Measurements from ENCODE around the gene FHIP2A. TPM values are rescaled to one million over a fixed set of nuclear protein-coding genes. Genes with fewer than 3 reads are reported as not detected.

Gene FHIP2A
- total RNA-seq, 1 experiment from 2014 or later: 32.6 TPM

- no peaks in the 10 kb centered on the region for H3K4me1 ChIP-seq (ENCODE audit: control insufficient read depth, insufficient read depth, low read length)
- POLR2A ChIA-PET: no interaction called here
- no TSS peak for BruUV-seq (replicated peaks)
- no peak overlapping the region for H3K4me3 ChIP-seq (ENCODE audit: low read depth in 2 of 2, low read length in 2 of 2)
- ATAC-seq (no peak), DNase-seq (ENCODE audit: low read depth, low spot score) (no peak)
- intact Hi-C loops (cut with micrococcal nuclease; ENCODE audit: unreplicated experiment): no loop called here
- CTCF ChIA-PET: no interaction called here
- H3K27me3 ChIP-seq (ENCODE audit: control insufficient read depth, insufficient read depth, low read length): no peaks in the 10 kb centered on the region
- no peak overlapping the region for H3K27ac ChIP-seq (ENCODE audit: low read length)
- H3K9me3 ChIP-seq (ENCODE audit: control insufficient read depth, insufficient read depth, low read depth, low read length): no peaks in the 10 kb centered on the region
- in situ Hi-C loops (cut with HindIII; ENCODE audit: low pct_unique_long_range_greater_than_20kb, low sequenced_read_pairs): no loop called here
- no peaks in the 10 kb centered on the region for H3K36me3 ChIP-seq (ENCODE audit: control insufficient read depth, insufficient read depth, low read length)
- TF ChIP-seq TCF7L2 (IDR thresholded peaks at IDR 0.05; ENCODE audit: low read depth, low read length) (no peak), REST (IDR thresholded peaks at IDR 0.05; ENCODE audit: insufficient read depth in 1 of 2, low read depth in 2 of 2, low read length in 1 of 2) (no peak), SIN3A (IDR thresholded peaks at IDR 0.05; ENCODE audit: borderline replicate concordance, insufficient read depth, low read depth, low read length) (no peak), POLR2AphosphoS5 (IDR thresholded peaks at IDR 0.05; ENCODE audit: low read depth, low read length) (no peak), CTCF (IDR thresholded peaks at IDR 0.05) (no peak)
Observed at GRCh38 chr10:114802177-114802576, 19.4 kb upstream of the FHIP2A start.

GRCh38 chr10:114806562-114807391 lies 14.8 kb upstream of the FHIP2A start:
- CTCF ChIA-PET: no interaction called here
- DNase-seq (ENCODE audit: low read depth, low spot score) (no peak), ATAC-seq (no peak)
- H3K27me3 ChIP-seq (ENCODE audit: control insufficient read depth, insufficient read depth, low read length): no peaks in the 10 kb centered on the region
- H3K36me3 ChIP-seq (ENCODE audit: control insufficient read depth, insufficient read depth, low read length): no peaks in the 10 kb centered on the region
- H3K4me3 ChIP-seq (ENCODE audit: low read depth in 2 of 2, low read length in 2 of 2): no peak overlapping the region
- in situ Hi-C loops (cut with HindIII; ENCODE audit: low pct_unique_long_range_greater_than_20kb, low sequenced_read_pairs): no loop called here
- no peaks in the 10 kb centered on the region for H3K9me3 ChIP-seq (ENCODE audit: control insufficient read depth, insufficient read depth, low read depth, low read length)
- no peaks in the 10 kb centered on the region for H3K4me1 ChIP-seq (ENCODE audit: control insufficient read depth, insufficient read depth, low read length)
- TF ChIP-seq POLR2AphosphoS5 (IDR thresholded peaks at IDR 0.05; ENCODE audit: low read depth, low read length) (no peak), TCF7L2 (IDR thresholded peaks at IDR 0.05; ENCODE audit: low read depth, low read length) (no peak), SIN3A (IDR thresholded peaks at IDR 0.05; ENCODE audit: borderline replicate concordance, insufficient read depth, low read depth, low read length) (no peak), REST (IDR thresholded peaks at IDR 0.05; ENCODE audit: insufficient read depth in 1 of 2, low read depth in 2 of 2, low read length in 1 of 2) (no peak), CTCF (IDR thresholded peaks at IDR 0.05) (no peak)
- intact Hi-C loops (cut with micrococcal nuclease; ENCODE audit: unreplicated experiment): no loop called here
- no peak overlapping the region for H3K27ac ChIP-seq (ENCODE audit: low read length)
- no TSS peak for BruUV-seq (replicated peaks)
- POLR2A ChIA-PET: interaction anchor here (0.7 kb wide), 1 partner anchor 1569 kb away, joined by 8 read pairs; no protein-coding TSS in a partner anchor
